Hematopoietic multipotent progenitor cell treated with erythropoietin and hydrocortisone succinate and interleukin-3 and kit ligand, for 6 days (in vitro differentiated cells): ENCODE measurements around the gene COX8A.
"Not testable (repeated sequence)": the region's sequence is repeated elsewhere in the genome, so short reads cannot be mapped to it uniquely, and the experiment has no call there.

Experiments
- DNase-seq: peaks from one replicate; pipeline ENCODE4 v3.0.0-alpha.2; 2015

The COX8A gene, protein sequence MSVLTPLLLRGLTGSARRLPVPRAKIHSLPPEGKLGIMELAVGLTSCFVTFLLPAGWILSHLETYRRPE

DNA sequence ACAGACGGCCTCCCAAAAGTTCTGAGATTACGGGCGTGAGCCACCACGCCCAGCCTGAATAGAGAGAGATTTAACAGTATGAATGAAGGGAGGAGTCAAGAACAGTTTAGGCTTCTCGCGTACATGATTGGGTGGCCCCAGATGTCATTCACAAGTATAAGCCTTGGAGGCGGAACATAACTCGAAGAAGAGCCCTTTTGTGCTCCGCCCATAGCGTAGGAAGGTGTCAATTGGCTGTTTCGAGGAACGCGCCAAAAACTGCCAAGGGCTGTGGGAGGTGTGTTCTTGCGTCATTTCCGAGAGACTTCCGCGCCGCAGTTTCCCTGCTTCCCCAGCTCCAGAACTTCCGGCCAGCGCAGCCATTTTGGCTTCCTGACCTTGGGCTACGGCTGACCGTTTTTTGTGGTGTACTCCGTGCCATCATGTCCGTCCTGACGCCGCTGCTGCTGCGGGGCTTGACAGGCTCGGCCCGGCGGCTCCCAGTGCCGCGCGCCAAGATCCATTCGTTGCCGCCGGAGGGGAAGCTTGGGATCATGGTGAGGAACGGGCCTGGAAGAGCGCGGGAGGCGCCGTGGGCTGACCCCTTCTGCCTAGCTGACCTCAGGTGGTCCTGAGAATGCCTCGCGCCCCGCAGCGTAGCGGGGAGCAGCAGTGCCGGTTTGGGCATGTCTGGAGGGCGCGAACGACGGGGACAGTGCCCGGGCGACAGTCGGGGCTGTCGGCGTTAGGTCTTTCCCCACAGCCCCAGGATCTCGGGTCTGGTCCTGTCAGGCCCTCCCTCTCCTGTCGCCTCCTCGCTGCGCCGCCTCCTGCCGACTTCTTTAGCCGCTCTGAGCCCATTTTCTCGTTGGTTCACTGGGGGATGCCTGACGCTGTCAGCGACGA, at the start of gene COX8A:
Gene COX8A (plus strand): TSS at position 362 of the 885 bp plus-strand sequence. CDS start 61 bp downstream, at position 423.
- DNase-seq = peak; percentile 100

DNA sequence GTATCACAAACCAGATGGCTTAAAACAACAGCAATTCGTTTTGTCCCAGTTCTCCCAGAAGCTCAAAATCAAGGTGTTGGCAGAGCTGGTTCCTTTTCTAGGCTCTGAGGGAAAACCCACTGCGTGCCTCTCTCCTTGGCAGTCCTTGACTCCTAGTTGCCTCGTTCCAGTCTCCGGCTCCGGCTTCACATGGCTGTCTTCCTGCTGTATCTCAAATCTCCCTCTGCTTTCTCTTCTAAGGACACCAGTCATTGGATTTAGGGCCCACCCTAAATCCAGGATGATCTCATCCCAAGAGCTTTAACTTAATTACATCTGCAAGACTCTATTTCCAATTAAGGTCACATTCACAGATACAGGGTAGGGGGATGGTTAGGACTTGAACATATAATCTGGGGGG, 44.8 kb upstream of the COX8A start:
- no peak for DNase-seq

DNA sequence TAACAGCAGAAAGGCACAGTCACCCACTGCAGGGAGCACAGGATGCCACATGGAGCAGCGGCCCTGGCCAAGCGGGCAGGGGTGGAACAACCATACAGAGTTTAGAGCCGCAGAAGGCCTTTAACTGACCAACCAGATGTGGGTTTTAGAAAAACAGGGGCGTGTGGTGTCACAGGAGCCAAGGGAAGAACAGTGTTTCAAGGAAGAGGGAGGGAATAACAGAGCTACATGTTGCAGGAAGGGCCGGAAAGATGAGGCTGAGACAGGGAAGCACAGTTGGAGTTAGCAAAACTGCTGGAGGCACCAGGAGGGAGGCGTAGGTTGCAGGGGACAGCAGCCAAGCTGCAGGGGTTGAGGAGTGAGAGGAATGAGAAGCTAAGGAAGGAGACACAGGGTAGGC, 43.4 kb upstream of the COX8A start:
- no peak for DNase-seq

DNA sequence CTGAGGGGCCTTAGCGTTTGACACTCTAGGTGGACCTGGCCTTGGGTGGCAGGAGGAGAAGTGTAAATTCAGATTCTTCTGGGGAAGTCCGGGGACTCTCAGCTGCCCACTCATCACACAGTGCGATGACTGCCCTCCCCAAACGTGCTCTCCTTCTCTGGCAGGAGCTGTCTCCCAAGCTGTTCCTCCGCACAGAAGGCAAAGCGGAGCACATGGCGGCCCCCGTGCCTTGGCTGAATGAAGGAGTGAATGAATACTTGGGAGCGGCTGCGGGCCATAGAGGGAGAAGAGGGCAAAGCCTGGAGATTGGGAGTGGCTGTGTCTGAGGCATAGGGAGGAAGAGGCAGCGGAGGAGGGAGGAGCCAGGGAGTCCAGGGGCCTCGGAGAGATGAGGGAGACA, 42.5 kb upstream of the COX8A start:
- DNase-seq = no peak

DNA sequence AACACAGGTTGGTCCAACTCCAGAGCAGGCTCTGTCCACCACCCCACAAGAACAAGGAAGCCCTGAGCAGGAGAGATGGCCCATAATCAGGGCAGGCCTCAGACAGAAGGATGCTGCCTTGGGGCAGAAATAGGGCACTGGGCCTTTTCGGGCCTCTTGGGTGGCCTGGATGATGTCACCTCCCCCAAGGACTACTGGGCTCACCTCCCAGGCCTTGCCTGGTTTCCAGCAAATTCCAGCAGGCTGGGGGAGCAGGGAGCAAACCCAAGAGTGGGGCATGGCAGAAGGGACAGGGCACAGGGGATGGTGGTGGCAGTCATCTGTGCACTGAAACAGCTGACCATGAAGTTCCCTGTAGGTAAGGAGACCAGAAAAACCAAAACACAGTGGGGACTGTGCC, 41.0 kb upstream of the COX8A start:
- no peak for DNase-seq

DNA sequence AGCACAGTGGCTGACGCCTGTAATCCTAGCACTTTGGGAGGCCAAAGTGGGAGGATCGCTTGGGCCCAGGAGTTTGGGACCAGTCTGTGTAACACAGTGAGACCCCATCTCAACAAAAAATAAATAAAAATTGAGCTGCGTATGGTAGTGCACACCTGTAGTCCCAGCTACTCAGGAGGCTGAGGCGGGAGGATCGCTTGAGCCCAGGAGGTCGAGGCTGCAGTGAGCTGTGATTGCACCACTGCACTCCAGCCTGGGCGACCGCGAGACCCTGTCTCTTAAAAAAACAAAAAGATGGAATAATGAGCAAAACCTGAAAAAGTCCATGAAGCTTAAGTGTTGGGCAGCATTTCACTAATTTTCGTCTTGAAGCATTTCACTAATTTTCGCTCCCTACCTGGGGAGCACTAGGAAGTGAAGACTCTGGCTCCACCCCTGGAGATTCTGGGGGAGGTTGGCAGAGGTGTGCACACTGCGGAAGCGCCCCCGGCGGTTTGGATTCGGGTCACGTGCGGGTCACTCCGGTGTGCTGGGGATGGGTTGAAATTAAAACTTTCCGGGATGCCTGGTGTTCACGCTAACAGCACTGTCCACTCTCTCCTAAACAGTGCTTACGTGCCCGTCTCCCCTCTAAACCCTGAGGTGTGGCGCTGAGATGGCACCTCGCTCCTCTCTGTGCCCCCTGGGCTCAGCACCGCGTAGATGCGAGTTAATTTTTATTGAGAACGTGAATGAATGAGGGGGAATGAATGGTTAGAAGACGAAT, 36.5 kb upstream of the COX8A start:
- DNase-seq = peak; percentile 72

DNA sequence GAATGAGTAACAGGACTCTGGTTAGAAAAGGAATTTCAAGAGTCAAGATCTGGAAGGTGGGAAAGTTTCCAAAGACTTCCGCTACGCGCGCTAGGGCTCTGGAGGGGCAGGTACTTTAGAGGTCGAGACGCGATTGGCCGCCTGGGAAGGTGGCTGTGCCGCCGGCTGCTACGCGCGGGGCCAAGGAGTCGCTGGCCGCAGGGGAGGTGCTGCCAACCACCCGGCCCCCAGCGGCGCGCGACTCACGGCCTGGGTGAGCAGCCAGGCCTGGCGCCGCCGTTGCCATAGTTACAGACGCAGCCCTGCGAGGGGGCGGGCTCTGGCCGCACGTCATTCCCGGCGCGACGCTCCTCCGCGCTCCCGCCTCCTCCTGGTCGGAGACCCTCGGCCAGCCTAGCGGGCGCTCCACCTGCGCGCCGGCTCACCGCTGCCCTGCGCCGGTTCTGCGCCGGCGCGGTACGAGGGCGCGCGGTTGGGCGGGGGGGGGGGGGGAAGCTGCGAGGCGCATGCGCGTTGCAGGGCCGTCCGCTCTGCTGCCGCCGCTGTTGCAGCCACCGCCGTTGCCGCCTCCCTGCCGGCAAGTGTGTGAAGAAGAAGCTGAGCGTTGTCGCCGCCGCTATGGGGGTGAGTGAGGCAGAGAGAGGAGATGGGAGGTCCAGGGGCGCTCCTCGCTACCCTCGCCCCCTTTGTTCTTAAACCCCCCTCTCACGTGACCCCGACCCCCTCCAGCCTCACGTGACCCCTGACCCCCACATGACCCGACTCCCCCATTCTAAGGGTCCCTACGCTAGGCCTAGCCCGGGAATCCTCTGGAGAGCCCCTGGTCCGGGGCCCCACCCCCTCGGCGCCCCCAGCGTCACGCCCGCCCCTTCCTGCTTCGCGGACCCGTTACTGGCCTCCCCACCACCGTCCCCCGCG, 35.7 kb upstream of the COX8A start, which contains the start of gene NAA40:
Gene NAA40 (plus strand): TSS at position 524 of the 918 bp plus-strand sequence. CDS start 95 bp downstream, at position 619.
- peak; percentile 98 for DNase-seq

DNA sequence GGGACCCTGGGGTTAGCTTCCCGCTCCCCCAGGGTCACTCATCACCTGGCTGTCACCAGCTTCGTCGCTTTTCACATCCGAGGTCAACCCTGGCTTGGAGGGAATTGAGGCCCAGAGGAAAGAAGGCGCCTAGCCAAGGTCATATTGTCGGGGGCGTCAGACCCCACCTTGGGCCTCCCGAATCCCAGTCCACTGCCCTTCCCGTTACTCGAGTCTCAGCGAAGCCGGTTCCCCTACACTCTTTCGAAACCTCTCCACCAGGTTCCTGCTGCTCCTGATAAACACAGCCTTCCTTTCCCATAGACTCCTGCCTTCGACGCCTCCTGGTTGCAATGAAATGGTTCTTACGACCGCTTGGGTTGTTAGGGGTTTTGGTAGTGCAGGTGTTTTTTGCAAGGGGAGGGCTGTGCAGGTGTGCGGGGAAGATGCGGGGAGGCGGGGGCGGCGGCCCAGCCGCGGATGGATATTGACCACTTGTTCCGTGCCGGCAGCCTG, 35.0 kb upstream of the COX8A start:
- peak; percentile 34 for DNase-seq

DNA sequence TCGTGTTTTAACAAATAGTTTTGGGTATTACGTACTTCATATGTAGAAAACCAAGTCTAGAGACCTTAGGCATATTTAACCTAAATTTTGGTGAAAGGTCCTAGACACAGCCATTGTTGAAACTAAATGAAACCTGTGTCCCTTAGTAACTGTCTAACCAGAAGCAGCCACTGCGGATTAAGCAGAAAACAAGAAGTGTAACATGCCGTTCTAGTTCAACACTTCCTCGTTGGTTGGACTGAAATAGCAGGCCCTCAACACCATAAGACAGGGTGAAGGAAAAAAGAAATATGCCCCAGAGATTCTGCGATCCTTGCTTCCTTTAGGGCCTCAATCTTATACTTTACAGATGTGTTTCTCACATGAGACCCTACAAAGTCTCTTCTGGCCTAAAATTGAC, 33.6 kb upstream of the COX8A start:
- peak; percentile 40 for DNase-seq

DNA sequence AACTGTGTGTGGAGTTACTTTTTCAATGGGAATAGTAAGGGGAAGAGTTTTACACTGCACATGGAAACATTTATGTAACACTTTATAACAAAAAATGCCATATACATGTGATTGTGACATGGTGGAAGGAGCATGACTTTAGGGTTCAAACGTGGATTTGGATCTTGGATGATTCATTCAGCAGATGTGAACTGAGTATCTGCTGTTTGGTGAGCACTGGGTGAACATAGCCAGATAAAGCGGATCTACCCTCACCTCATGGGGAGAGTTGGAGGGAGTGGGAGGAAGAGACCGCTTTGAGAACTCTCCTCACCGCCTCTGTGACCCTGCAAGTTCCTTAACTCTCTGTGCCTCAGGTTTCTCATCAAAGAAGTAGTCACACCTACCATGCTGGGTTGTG, 32.5 kb upstream of the COX8A start:
- DNase-seq = no peak

DNA sequence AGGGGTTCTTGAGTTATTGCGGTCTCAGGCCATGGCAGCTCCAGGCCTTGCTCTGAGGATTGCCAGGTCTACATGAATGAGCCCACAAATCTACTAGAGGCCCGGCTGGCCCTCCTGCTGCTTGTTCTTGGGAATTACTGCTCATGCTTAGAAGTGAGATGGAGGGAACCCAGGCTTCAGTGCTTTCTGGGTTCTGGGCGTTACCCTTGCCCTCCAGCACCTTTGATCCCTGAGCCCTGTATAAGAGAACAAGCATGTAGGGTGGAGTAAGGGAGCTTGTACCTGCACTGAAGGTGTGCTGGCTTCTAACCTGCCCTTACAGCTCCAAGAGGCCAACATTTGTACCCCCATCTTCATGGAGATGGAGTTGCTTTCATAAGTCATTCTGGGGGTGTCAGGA, 31.6 kb upstream of the COX8A start:
- DNase-seq = no peak

DNA sequence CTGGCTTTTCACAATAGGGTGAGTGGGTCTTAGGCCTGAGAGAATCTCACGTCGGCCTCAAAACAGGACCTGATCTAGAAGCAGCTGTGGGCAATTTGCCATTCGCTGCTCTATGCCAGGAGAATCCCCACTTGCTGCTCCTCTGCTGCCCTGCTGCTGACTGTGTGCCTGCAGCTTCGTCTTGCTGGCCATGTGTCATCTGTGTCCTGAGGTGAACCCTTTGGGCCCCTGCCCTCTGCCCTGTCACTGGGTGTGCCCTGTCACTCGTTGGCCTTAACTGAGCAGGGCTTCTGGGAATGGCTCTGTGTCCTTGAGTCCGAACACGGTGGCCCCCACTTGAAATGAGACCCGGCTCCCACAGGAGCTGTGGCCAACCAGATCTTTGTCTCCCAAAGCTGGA, 29.4 kb upstream of the COX8A start:
- DNase-seq = peak; percentile 40

DNA sequence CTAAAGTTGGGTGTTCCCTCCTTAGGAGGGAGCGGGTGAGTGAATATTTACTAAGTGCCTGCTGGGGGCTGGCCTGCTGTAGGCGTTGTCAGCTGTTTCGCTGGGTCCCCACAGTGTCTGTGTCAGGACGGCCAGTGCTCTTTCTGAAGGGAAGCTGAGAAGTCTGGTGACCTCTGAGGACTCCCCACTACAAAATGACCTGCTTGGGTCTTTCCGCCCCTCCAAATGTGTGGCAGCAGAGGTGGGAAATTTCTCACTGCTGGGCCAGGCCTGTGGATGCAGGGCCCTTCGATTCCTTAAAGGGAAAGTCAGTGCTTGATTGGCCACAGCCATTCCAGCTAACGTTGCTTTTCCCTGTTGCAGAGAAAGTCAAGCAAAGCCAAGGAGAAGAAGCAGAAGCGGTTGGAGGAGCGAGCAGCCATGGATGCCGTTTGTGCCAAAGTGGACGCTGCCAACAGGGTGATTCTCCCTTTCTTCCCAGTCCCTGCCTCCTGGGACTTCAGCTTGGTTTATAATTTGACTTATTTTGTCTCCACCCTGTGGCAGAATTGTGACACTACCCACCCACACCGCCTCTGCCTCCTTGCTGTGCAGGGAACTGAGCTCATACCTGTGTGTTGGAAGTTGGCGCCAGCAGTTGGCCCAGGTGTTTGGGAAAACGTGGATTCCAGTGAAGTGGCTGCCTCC, 28.8 kb upstream of the COX8A start:
- peak; percentile 79 for DNase-seq

DNA sequence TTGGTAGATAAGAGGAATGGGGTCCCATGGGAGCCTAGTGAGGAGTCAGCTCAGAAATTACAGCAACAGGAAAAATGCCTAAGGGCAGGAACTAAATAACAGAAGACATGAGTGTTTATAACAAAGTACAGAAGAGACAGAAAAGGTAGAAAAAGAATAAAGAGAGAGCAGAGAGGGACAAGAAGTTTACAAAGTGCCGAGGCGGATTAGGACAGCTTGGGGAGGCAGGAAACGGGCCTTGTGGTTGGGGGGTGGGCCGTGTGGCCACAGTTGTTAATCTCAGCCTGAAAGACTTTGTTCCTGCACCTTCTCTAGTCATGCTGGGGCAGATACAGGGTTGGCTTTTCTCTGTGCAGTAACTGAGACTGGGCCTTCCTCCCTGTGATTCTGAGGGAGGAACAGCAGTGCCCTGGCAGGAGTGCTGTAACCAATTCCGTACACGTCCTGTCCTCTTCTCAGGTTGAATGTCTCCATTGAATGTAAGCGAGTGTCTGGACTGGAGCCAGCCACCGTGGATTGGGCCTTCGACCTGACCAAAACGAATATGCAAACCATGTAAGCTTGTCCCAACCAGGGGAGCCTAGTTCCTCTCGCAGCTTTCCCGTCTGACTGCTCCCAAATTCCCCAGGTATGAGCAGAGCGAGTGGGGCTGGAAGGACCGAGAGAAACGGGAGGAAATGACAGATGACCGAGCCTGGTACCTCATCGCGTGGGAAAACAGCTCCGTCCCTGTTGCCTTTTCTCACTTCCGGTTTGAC, 22.5 kb upstream of the COX8A start:
- DNase-seq = peak; percentile 81

DNA sequence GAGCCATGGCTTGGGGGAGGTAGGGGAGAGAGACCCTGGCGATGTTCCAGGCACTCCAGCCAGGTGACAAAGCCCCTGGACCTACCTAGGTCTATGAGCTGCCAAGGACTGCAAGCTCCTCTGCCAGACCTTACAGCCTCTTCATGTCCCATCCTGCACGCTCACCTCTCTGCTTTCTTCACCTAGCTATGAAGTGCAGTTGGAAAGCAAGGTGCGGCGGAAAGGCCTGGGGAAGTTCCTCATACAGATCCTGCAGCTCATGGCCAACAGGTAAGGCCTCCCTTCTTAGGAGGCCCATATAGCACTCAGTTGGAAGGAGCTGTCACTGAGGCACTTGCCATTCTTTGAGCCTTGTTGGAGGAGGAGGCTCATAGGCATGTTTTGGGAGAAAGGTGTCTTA, 21.9 kb upstream of the COX8A start:
- DNase-seq = no peak

DNA sequence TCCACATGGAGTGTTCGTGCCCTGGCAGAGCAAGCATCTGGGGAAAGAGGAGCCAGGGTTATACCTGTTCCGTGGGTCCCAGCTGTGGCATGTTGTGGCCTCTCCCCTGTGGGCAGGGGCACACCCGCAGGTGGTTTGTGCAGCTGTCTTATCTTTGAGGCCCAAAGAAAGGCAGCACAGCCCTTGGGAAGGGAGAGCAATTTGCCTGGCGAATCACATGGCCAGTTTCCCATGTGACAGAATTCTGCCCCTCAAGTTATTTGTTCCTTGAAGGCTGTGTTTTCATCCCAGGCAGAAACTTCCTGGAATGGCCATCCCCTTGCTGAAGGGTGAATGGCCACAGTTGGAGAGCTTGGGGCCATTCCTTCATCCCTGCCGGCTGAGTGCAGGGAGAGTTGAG, 16.4 kb upstream of the COX8A start:
- DNase-seq = peak; percentile 78

DNA sequence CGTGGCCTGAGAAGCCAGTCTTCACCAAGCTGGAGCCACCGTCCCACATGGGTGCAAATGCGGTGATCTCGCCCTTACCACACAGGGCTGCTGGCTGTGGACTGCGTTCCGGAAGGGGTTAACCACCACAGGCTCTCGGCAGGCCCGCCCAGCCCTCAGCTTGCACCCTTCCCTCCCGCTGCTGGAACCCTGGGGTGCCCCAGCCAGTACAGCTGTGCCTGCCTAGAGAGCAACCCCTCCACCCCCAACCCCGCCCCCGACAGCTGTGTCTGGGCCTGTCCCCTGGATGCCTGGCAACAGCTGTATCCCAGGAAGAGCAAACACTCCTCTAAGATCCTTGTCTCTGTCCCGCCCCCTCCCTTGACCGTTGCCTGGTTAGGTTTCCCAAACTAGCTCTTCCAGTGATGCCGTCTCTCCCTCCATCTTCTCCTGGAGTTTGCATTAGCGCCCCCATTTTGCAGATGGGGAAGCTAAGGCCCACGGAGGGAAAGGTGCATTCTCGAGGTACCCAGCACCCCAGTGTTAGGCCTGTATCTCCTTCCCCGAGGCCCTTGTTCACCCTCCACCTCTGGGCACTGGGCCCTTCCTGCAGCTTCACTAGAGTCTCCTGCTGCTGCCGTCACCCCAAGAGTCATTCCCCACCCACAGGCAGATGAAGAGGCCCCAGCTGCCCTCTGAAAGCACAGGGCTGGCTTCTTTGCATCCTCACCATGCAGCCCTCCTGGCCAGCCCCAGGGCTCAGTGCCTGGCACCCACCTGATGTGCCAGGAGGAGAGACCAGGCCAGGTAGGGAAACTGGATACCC, 12.6 kb upstream of the COX8A start:
- peak; percentile 35 for DNase-seq

DNA sequence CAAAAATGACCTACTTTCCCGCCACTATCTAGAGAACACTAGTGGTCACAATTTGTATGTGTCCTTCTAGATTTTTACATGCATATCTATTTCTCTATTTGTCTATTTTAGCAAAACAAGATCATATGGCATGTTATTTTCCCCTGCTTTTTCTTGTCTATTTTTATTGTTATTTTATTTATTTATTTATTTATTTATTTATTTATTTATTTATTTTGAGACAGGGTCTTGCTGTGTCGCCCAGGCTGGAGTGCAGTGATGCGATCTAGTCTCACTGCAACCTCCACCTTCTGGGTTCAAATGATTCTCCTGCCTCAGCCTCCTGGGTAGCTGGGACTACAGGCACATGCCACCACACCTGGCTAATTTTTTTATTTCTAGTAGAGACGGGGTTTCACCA, 10.5 kb upstream of the COX8A start:
- DNase-seq = not testable (repeated sequence)

DNA sequence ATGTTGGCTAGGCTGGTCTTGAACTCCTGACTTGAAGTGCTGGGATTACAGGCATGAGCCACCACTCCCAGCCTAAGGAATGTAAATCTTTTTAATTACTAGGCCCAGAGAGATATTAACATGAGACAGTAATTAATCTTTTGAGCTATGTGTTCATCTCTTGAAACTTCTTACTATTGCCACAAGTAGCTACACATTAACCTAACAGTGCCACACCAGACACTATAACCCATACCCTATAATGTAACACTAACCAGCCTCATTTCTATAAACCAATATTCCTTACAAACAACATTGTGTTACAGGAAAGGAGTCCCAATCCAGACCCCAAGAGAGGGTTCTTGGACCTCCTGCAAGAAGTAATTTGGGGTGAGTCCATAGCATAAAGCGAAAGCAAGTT, 8.0 kb upstream of the COX8A start:
- no peak for DNase-seq

DNA sequence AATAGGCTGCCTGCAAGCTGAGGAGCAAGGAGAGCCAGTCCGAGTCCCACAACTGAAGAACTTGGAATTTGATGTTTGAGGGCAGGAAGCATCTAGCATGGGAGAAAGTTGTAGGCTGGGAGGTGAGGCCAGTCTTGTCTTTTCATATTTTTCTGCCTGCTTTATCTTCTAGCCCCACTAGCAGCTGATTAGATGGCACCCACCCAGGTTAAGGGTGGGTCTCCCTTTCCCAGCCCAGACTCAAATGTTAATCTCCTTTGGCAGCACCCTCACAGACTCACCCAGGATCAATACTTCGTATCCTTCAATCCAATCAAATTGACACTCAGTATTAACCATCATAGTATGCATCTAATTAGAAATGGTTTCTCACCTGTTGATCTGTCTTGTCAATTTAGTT, 5.0 kb upstream of the COX8A start:
- peak; percentile 64 for DNase-seq
